Stimulated activated CD4-positive, alpha-beta T cell treated with anti-CD3 and anti-CD28 coated beads, TNF-alpha, amount 100 ng/mL, for 24 hours (primary cell): ENCODE measurements around the gene RBM19.

Experiments
- DNase-seq, 3 experiments: peaks; one replicate each; pipeline ENCODE4 v3.0.0-alpha.2; 2020; ENCODE audit warnings: low read depth in 3 of 3

RBM19 gene

GRCh38 chr12:113882690-113883089, 83.4 kb downstream of the RBM19 start:
- no peak for DNase-seq

GRCh38 chr12:113880988-113881962, 84.8 kb downstream of the RBM19 start:
- no peak for DNase-seq

DNA sequence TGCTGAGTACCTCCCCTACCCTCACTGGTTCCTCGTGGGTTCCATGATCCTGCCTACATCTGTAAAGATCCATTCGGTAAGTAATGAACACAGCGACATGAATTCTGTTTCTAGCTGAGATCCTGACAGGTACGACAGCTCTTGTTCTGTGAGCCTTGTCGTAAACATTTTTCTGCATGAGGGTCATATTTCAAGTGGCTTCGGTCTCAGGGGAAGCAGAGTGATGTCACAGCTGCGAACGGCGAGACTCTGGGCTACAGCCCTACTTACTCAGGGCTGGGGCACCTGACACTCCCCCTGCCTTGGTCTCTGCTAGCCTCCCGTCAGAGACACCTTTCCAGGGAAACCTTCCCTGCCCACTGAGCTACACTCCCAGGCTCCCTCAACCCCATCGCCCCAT, 85.8 kb downstream of the RBM19 start:
- no peak for DNase-seq

DNA sequence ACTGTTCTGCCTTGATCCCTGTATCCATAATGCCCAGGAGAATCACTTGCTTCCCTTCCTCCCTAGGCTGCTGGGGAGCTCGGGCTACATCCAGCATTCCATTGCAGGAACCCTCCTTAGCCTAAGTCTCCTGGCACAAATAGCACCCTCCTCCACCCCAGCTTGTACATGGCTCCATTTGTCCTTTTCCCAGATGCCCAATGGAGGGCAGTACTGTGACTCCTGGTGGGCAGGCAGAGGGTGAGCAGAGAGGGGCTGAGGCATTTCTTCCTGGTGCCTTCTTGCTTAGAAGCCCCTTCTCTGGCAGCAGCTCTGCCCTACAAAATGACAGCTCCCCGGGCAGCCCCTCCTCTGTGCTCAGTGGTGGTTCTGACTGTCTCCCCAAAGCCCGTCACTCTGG, 86.5 kb downstream of the RBM19 start:
- DNase-seq, result no peak

- no peak for DNase-seq
These were observed 88.5 kb downstream of the RBM19 start for GRCh38 chr12:113877607-113878006.

GRCh38 chr12:113876160-113876559, 90.0 kb downstream of the RBM19 start:
- no peak for DNase-seq

DNA sequence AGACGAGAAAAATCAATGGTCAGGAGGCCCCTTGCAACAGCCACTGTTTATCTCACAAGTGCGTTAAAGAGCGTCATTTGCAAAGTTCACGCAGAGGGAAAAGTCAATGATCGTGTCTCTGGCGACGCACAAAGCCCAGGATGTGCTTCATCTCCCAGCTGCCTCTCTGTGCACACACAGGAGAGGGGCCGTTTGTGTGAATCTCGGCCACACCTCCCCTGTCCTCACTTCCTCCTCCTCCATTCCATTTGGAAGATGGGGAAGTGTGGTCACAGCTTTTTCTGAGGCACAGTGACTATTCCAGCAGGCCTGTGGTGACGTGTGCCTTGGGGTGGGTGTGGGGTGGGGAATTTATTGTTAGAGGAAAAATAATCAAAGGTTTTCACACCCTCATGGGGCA, 90.4 kb downstream of the RBM19 start:
- DNase-seq, result no peak

- DNase-seq, result no peak
These were observed 91.0 kb downstream of the RBM19 start for GRCh38 chr12:113874999-113875561.

- DNase-seq, result no peak
These were observed 91.8 kb downstream of the RBM19 start for GRCh38 chr12:113874326-113874725.

DNA sequence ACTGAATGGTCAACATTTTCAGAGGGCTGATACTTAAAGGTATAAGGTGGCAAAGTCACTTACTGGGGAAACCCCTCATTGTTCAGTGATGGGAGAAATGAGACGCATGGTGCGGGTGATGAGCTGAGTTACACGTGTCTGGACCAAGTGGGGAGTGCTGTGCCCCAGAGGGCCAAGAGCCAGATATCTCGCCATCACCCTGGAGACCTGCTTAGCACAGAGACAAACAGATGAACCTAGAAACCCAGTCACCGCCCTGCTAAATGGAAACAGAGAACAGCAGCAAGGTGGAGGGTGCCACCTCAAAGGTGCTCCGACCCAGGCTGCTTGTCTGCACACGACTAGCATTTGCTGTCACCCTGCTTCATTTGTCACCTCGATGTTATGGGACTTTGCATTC, 92.4 kb downstream of the RBM19 start:
- DNase-seq, result no peak

- DNase-seq, result no peak
These were observed 95.2 kb downstream of the RBM19 start for GRCh38 chr12:113870890-113871289.

GRCh38 chr12:113870035-113870434, 96.1 kb downstream of the RBM19 start:
- no peak for DNase-seq

- no peak for DNase-seq
These were observed 97.8 kb downstream of the RBM19 start for GRCh38 chr12:113868365-113868764.

DNA sequence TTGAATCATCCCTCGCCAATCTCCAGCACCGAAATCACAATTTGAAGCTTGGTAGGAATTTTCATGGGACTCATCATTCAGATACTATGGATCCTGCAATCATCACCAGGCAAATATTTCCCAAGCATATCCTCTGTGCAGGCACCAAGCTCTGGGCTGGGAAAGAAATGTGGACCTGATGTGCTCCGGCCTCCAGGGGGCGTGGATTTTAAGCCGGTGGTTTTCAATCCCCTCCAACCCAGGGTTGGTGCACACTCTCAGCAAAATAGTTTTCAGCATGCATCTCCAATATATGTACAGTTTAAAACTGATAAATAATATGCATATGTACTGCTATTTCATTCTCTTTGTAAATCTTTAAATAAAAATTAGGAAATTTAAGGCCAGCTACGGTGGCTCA, 98.9 kb downstream of the RBM19 start:
- DNase-seq, result no peak

GRCh38 chr12:113866496-113866895, 99.6 kb downstream of the RBM19 start:
- no peak for DNase-seq

- DNase-seq, result no peak
These were observed 102.7 kb downstream of the RBM19 start for GRCh38 chr12:113863455-113863845.

- DNase-seq, result no peak
These were observed 103.3 kb downstream of the RBM19 start for GRCh38 chr12:113862590-113863454.

- DNase-seq, result no peak
These were observed 104.3 kb downstream of the RBM19 start for GRCh38 chr12:113861708-113862312.

DNA sequence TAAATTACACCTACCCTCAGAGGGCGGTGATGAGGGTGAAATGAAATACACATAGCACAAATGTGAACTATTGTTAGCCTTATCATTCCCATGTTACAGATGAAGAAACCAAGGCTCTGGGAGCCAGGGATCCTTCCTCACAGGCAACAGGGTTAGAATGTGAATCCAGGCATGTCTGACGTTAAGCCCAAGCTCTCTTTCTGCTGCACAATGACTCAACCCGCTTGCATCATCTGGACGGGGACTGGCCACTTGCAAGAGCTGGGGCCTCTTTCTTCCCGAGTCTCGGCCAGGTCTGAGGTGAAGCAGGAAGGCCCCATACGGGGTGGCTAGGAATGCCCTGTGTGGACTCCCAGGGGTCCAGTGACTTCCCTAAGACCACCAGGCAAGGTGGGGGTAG, 105.2 kb downstream of the RBM19 start:
- no peak for DNase-seq

DNA sequence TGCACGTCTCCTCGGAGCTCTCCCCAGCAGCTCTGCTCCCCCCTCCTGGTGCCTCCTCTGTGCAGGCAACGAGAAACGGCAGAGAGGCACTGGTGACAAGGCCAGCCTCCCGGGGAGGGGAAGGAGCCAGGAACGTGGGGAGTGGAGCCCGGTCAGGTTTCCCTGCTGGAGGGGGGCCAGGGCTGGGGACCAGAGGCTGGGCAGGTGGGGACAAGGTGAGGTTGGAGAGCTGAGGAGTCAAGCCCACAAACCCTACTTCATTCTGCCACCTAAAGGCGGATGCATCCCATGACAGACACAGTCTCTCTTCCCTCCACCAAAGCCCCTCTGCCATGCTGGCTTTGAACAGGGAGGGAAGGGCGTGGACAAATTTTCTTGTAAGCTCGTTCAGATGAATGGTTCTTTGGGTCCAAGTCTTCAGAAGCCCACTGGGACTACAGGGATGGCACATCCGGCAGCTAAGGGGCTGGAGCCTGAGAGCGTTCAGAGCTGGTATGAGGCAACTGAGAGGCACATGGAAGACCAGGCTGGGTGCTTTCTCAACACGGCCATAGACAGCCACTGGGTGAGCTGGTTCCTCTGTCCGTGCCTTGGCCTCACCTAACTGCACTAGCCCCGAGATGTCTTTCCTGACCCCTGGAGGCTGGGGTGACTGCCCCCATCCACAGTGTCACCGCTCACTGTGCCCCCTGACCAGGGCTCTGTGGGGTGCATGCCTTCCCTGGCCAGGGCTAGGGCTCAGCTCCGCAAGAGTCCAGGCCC, 105.9 kb downstream of the RBM19 start:
- no peak for DNase-seq

- DNase-seq, result no peak
These were observed 107.2 kb downstream of the RBM19 start for GRCh38 chr12:113858841-113859386.
